PC-3 (cell line): ENCODE measurements around the gene TECPR2. TPM values are rescaled to one million over a fixed set of nuclear protein-coding genes. Genes with fewer than 3 reads are reported as not detected.

Source experiments
- ATAC-seq: fragments of 200-7000 bp; cut with Tn5 transposase; 2 replicates; pipeline ENCODE4 v1.9.1; 2020; ENCODE audit warnings: mild to moderate bottlenecking, moderate library complexity
- BruUV-seq: library from RNA; stranded (reverse); fragments of 400-500 nt; replicated peaks from 2 replicates; lab custom pipeline; 2021; lab: Mats Ljungman, UMichigan
- CTCF ChIA-PET: fragments of 300-600 bp; sonication (Branson Sonifier 250); formaldehyde crosslinking; loops from one replicate; lab custom pipeline; 2022; ENCODE audit warnings: antibody characterized with exemption; lab: Charles Lee
- POLR2A ChIA-PET: fragments of 300-600 bp; sonication (Branson Sonifier 250); formaldehyde crosslinking; loops from one replicate; lab custom pipeline; 2022; ENCODE audit warnings: antibody characterized with exemption; ENCODE audit not compliant: unreplicated experiment; lab: Charles Lee
- DNase-seq: peaks from one replicate; pipeline ENCODE4 v3.0.0-alpha.2; 2015
- H2AFZ ChIP-seq: fragments of 300-600 bp; sonication (generic); 2 replicates; pipeline ENCODE4 v1.6.0; 2016; ENCODE audit warnings: antibody characterized with exemption, low read length
- H3F3A ChIP-seq: fragments of 300-600 bp; sonication (generic); one replicate; pipeline ENCODE4 v1.6.0; 2017; ENCODE audit warnings: antibody characterized with exemption, low read length, control low read depth, mild to moderate bottlenecking; ENCODE audit not compliant: unreplicated experiment
- H3K27ac ChIP-seq: fragments of 300-600 bp; sonication (generic); 2 replicates; pipeline ENCODE4 v1.5.1; 2016; ENCODE audit warnings: mild to moderate bottlenecking, low read length
- H3K27me3 ChIP-seq: fragments of 300-600 bp; sonication (generic); 2 replicates; pipeline ENCODE4 v1.6.1; 2016; ENCODE audit warnings: low read length, mixed read lengths
- H3K36me3 ChIP-seq: fragments of 300-600 bp; sonication (generic); 2 replicates; pipeline ENCODE4 v1.6.1; 2016; ENCODE audit warnings: low read depth, mixed run types, low read length, mixed read lengths
- H3K4me1 ChIP-seq: fragments of 300-600 bp; sonication (generic); 2 replicates; pipeline ENCODE4 v1.5.1; 2016; ENCODE audit warnings: low read length; ENCODE audit not compliant: insufficient read depth
- H3K4me2 ChIP-seq: fragments of 300-600 bp; sonication (generic); 2 replicates; pipeline ENCODE4 v1.6.0; 2016; ENCODE audit warnings: low read length
- H3K4me3 ChIP-seq: fragments of 300-600 bp; sonication (generic); 2 replicates; pipeline ENCODE4 v1.5.1; 2016; ENCODE audit warnings: mild to moderate bottlenecking, low read length, mixed read lengths
- H3K79me2 ChIP-seq: fragments of 300-600 bp; sonication (generic); 2 replicates; pipeline ENCODE4 v1.6.1; 2017; ENCODE audit warnings: low read length, mixed read lengths
- H3K9ac ChIP-seq: fragments of 300-600 bp; sonication (generic); 2 replicates; pipeline ENCODE4 v1.6.0; 2016; ENCODE audit warnings: mild to moderate bottlenecking, low read length
- H3K9me2 ChIP-seq: fragments of 300-600 bp; sonication (generic); replicated peaks from 2 replicates; pipeline ENCODE4 v1.6.1; 2016; ENCODE audit warnings: mixed run types, low read length, mixed read lengths
- H3K9me3 ChIP-seq: fragments of 300-600 bp; sonication (generic); 2 replicates; pipeline ENCODE4 v1.6.1; 2016; ENCODE audit warnings: low read length, mixed read lengths
- H4K20me1 ChIP-seq: fragments of 300-600 bp; sonication (generic); 2 replicates; pipeline ENCODE4 v1.6.1; 2016; ENCODE audit warnings: low read length, mixed read lengths
- EZH2 ChIP-seq: fragments of 300-600 bp; sonication (generic); IDR thresholded peaks from one replicate; pipeline ENCODE4 v1.6.1; 2017; ENCODE audit warnings: antibody characterized with exemption, mild to moderate bottlenecking, low read length; ENCODE audit not compliant: unreplicated experiment
- EZH2phosphoT487 ChIP-seq: fragments of 300-600 bp; sonication (generic); IDR thresholded peaks from 2 replicates; pipeline ENCODE4 v1.6.1; 2018; ENCODE audit warnings: mild to moderate bottlenecking, antibody characterized with exemption, low read length, borderline replicate concordance
- intact Hi-C: fragments of 100-400 bp; cut with micrococcal nuclease; formaldehyde crosslinking; loops from 2 replicates; pipeline ENCODE4 v1.9.0; 2023
- total RNA-seq: library from RNA; depleted of rRNA; stranded (reverse); fragments of >200 nt; gene quantifications from 2 replicates; pipeline ENCODE4 v1.2.3, GENCODE V29; 2014
- TF ChIP-seq, protein P1 (sequence below): fragments of 300-600 bp; sonication (generic); conservative IDR thresholded peaks from 2 replicates; pipeline ENCODE4 v1.5.1; 2017; ENCODE audit warnings: antibody characterized with exemption, low read depth, mild to moderate bottlenecking, low read length

Gene TECPR2
- total RNA-seq, 1 experiment from 2014 or later, result 15.7 TPM

- intact Hi-C loops, result loop anchor here (5.0 to 10.0 kb wide), 5 partner anchors 97 to 347 kb away; partner anchors contain the start of gene WDR20
- CTCF ChIA-PET, result no interaction called here
- peak overlapping the region; percentile 95 for H3K4me2 ChIP-seq
- no TSS peak for BruUV-seq
- H3K9ac ChIP-seq, result peak overlapping the region; percentile 92
- POLR2A ChIA-PET, result no interaction called here
- no peaks in the 10 kb centered on the region for H3K9me3 ChIP-seq
- TF ChIP-seq, protein P1, sequence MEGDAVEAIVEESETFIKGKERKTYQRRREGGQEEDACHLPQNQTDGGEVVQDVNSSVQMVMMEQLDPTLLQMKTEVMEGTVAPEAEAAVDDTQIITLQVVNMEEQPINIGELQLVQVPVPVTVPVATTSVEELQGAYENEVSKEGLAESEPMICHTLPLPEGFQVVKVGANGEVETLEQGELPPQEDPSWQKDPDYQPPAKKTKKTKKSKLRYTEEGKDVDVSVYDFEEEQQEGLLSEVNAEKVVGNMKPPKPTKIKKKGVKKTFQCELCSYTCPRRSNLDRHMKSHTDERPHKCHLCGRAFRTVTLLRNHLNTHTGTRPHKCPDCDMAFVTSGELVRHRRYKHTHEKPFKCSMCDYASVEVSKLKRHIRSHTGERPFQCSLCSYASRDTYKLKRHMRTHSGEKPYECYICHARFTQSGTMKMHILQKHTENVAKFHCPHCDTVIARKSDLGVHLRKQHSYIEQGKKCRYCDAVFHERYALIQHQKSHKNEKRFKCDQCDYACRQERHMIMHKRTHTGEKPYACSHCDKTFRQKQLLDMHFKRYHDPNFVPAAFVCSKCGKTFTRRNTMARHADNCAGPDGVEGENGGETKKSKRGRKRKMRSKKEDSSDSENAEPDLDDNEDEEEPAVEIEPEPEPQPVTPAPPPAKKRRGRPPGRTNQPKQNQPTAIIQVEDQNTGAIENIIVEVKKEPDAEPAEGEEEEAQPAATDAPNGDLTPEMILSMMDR, result no peak
- peak overlapping the region; percentile 68 for H3K27ac ChIP-seq
- no peak for ATAC-seq
- H3K4me1 ChIP-seq, result peaks cover 51% of the 10 kb centered on the region
- no peaks in the 10 kb centered on the region for H3K27me3 ChIP-seq
- H4K20me1 ChIP-seq, result no peaks in the 10 kb centered on the region
- H3K9me2 ChIP-seq, result no peaks in the 10 kb centered on the region
- H3K4me3 ChIP-seq, result peak overlapping the region; percentile 96
- DNase-seq, result no peak
- H3K79me2 ChIP-seq, result peaks cover 33% of the 10 kb centered on the region
- peak overlapping the region; percentile 96 for H2AFZ ChIP-seq
- H3F3A ChIP-seq, result no peaks in the 10 kb centered on the region
- no peaks in the 10 kb centered on the region for H3K36me3 ChIP-seq
Measured at GRCh38 chr14:102318781-102319276, 43.9 kb upstream of the TECPR2 start.

GRCh38 chr14:102319351-102320032, 43.2 kb upstream of the TECPR2 start, which contains the start of gene ZNF839:
TSS of gene ZNF839 (plus strand) at chr14:102319746. CDS start at chr14:102319766, 20 bp downstream.
- Histone ChIP-seq H3K79me2 (peaks cover 33% of the 10 kb centered on the region), H3K9ac (peak within 1 kb of the TSS; percentile 92), H3K27ac (peak within 1 kb of the TSS; percentile 68), H4K20me1 (no peaks in the 10 kb centered on the region), H3K27me3 (no peaks in the 10 kb centered on the region), H3K36me3 (no peaks in the 10 kb centered on the region), H2AFZ (peak within 1 kb of the TSS; percentile 96), H3K9me3 (no peaks in the 10 kb centered on the region), H3K4me1 (peaks cover 46% of the 10 kb centered on the region), H3F3A (no peaks in the 10 kb centered on the region), H3K4me3 (peak within 1 kb of the TSS; percentile 96), H3K9me2 (no peaks in the 10 kb centered on the region), H3K4me2 (peak within 1 kb of the TSS; percentile 99)
- ChIA-PET POLR2A (no interaction called here), CTCF (no interaction called here)
- DNase-seq (peak; percentile 91), ATAC-seq (peak; percentile 40)
- no peak for TF ChIP-seq EZH2
- TF ChIP-seq, protein P1, result no peak
- no peak for TF ChIP-seq EZH2phosphoT487
- intact Hi-C loops, result loop anchor here (5.0 to 10.0 kb wide), 5 partner anchors 97 to 347 kb away; partner anchors contain the start of gene WDR20
- BruUV-seq, result no TSS peak

- H3K4me3 ChIP-seq, result peak overlapping the region; percentile 96
- no peaks in the 10 kb centered on the region for H3K9me2 ChIP-seq
- peak overlapping the region; percentile 68 for H3K27ac ChIP-seq
- H3K4me1 ChIP-seq, result peaks cover 39% of the 10 kb centered on the region
- peak; percentile 32 for DNase-seq
- H3K9me3 ChIP-seq, result no peaks in the 10 kb centered on the region
- no peak for TF ChIP-seq EZH2
- no peak for TF ChIP-seq EZH2phosphoT487
- TF ChIP-seq, protein P1, result no peak
- no peaks in the 10 kb centered on the region for H3K27me3 ChIP-seq
- POLR2A ChIA-PET, result no interaction called here
- H3K36me3 ChIP-seq, result no peaks in the 10 kb centered on the region
- 0 out of 2 replicates have a peak, but pooled peaks have one; percentile 1 for ATAC-seq
- peak overlapping the region; percentile 99 for H3K4me2 ChIP-seq
- H3K9ac ChIP-seq, result peak overlapping the region; percentile 92
- no TSS peak for BruUV-seq
- H4K20me1 ChIP-seq, result no peaks in the 10 kb centered on the region
- CTCF ChIA-PET, result no interaction called here
- H3K79me2 ChIP-seq, result peaks cover 33% of the 10 kb centered on the region
- no peaks in the 10 kb centered on the region for H3F3A ChIP-seq
- intact Hi-C loops, result no loop called here
- H2AFZ ChIP-seq, result peak overlapping the region; percentile 80
Measured at GRCh38 chr14:102320033-102320660, 42.6 kb upstream of the TECPR2 start.
